IMR-90 (cell line): Measurements from ENCODE around the gene TMEM25. TPM values are rescaled to one million over a fixed set of nuclear protein-coding genes. Genes with fewer than 3 reads are reported as not detected.
A peak's percentile ranks its signal among the peaks of the same experiment; 100 is the strongest.

Source experiments
- ATAC-seq: fragments of 200-7000 bp; cut with Tn5 transposase; 2 replicates; pipeline ENCODE4 v1.9.1; 2020; ENCODE audit warnings: low read depth, mild to moderate bottlenecking, moderate library complexity
- BruUV-seq: library from RNA; stranded (reverse); fragments of 400-500 nt; replicated peaks from 2 replicates; lab custom pipeline; 2021; lab: Mats Ljungman, UMichigan
- CTCF ChIA-PET: fragments of 300-600 bp; formaldehyde crosslinking; extraction: SDS; loops from one replicate; lab custom pipeline; 2021; ENCODE audit warnings: antibody characterized with exemption; lab: Yijun Ruan, JAX
- POLR2A ChIA-PET: fragments of 300-600 bp; sonication (Branson Sonifier 250); formaldehyde crosslinking; loops from one replicate; lab custom pipeline; 2022; ENCODE audit warnings: antibody characterized with exemption; ENCODE audit not compliant: unreplicated experiment; lab: Charles Lee
- DNase-seq: peaks from one replicate; pipeline ENCODE4 v3.0.0; 2013
- H2AFZ ChIP-seq: replicated peaks from 2 replicates; pipeline ENCODE3; 2013; ENCODE audit warnings: low read length, mild to moderate bottlenecking; ENCODE audit not compliant: poor library complexity
- H2AK5ac ChIP-seq: 2 replicates; pipeline ENCODE4 v1.6.1; 2013; ENCODE audit warnings: low read depth, low read length, inconsistent platforms
- H2AK9ac ChIP-seq: replicated peaks from 2 replicates; pipeline ENCODE3; 2013; ENCODE audit warnings: mild to moderate bottlenecking, low read depth, low read length, moderate library complexity; ENCODE audit not compliant: poor library complexity
- H2BK120ac ChIP-seq: 2 replicates; pipeline ENCODE4 v1.6.1; 2013; ENCODE audit warnings: low read depth, low read length, inconsistent platforms
- H2BK15ac ChIP-seq: 3 replicates; pipeline ENCODE4 v1.6.1; 2013; ENCODE audit warnings: low read depth, low read length, inconsistent platforms
- H2BK20ac ChIP-seq: 2 replicates; pipeline ENCODE4 v1.6.1; 2013; ENCODE audit warnings: low read depth, mild to moderate bottlenecking, inconsistent platforms, low read length, moderate library complexity
- H2BK5ac ChIP-seq: 2 replicates; pipeline ENCODE4 v1.6.1; 2013; ENCODE audit warnings: mild to moderate bottlenecking, low read depth, low read length, inconsistent platforms; ENCODE audit not compliant: poor library complexity, severe bottlenecking
- H3K14ac ChIP-seq: replicated peaks from 2 replicates; pipeline ENCODE4 v1.6.1; 2013; ENCODE audit warnings: low read depth, low read length, inconsistent platforms
- H3K18ac ChIP-seq: 2 replicates; pipeline ENCODE4 v1.6.1; 2013; ENCODE audit warnings: low read depth, low read length, control low read depth
- H3K23ac ChIP-seq: 2 replicates; pipeline ENCODE4 v1.6.1; 2013; ENCODE audit warnings: low read depth, low read length, inconsistent platforms
- H3K27ac ChIP-seq: 2 replicates; pipeline ENCODE4 v1.5.1; 2013; ENCODE audit warnings: mild to moderate bottlenecking, control low read depth, low read length; ENCODE audit not compliant: insufficient read depth
- H3K27me3 ChIP-seq: 2 replicates; pipeline ENCODE4 v1.6.1; 2013; ENCODE audit warnings: low read length; ENCODE audit not compliant: control insufficient read depth, insufficient read depth
- H3K36me3 ChIP-seq: 2 replicates; pipeline ENCODE4 v1.6.1; 2013; ENCODE audit warnings: low read length, mixed read lengths; ENCODE audit not compliant: control insufficient read depth, insufficient read depth
- H3K4ac ChIP-seq: 2 replicates; pipeline ENCODE4 v1.6.1; 2013; ENCODE audit warnings: low read depth, low read length, inconsistent platforms
- H3K4me1 ChIP-seq: 2 replicates; pipeline ENCODE4 v1.6.1; 2013; ENCODE audit warnings: low read length, mixed read lengths; ENCODE audit not compliant: control insufficient read depth, insufficient read depth
- H3K4me2 ChIP-seq: 2 replicates; pipeline ENCODE4 v1.6.1; 2013; ENCODE audit warnings: low read depth, mild to moderate bottlenecking, control low read depth, low read length, moderate library complexity
- H3K4me3 ChIP-seq: 2 replicates; pipeline ENCODE4 v1.5.1; 2013; ENCODE audit warnings: low read depth, mild to moderate bottlenecking, control low read depth, low read length, moderate library complexity; ENCODE audit not compliant: insufficient read depth
- H3K56ac ChIP-seq: 2 replicates; pipeline ENCODE4 v1.6.1; 2013; ENCODE audit warnings: low read length, inconsistent platforms; ENCODE audit not compliant: insufficient read depth; ENCODE audit errors: extremely low read depth
- H3K79me1 ChIP-seq, 2 experiments: 2 replicates each; pipeline ENCODE4 v1.6.1; 2013; ENCODE audit warnings: low read length in 2 of 2, inconsistent platforms in 1 of 2, low read depth in 1 of 2
- H3K9ac ChIP-seq: 2 replicates; pipeline ENCODE4 v1.6.1; 2013; ENCODE audit warnings: low read depth, low read length, control low read depth
- H3K9me1 ChIP-seq: 2 replicates; pipeline ENCODE4 v1.6.1; 2013; ENCODE audit warnings: low read length, inconsistent platforms; ENCODE audit not compliant: insufficient read depth
- H3K9me3 ChIP-seq: 2 replicates; pipeline ENCODE4 v1.6.1; 2013; ENCODE audit warnings: low read length; ENCODE audit not compliant: control insufficient read depth, insufficient read depth
- H4K20me1 ChIP-seq: 2 replicates; pipeline ENCODE4 v1.6.1; 2013; ENCODE audit warnings: low read length, inconsistent platforms; ENCODE audit not compliant: insufficient read depth
- H4K5ac ChIP-seq: 2 replicates; pipeline ENCODE4 v1.6.1; 2013; ENCODE audit warnings: mild to moderate bottlenecking, low read depth, low read length, control low read depth
- H4K8ac ChIP-seq, 2 experiments: 2 replicates each; pipeline ENCODE4 v1.6.1; 2013; ENCODE audit warnings: low read depth in 2 of 2, low read length in 2 of 2, control low read depth in 1 of 2, inconsistent platforms in 1 of 2
- H4K91ac ChIP-seq: 2 replicates; pipeline ENCODE4 v1.6.1; 2013; ENCODE audit warnings: low read depth, low read length, inconsistent platforms; ENCODE audit not compliant: insufficient read depth
- BHLHE40 ChIP-seq: fragments of 150-350 bp; IDR thresholded peaks from 2 replicates; pipeline ENCODE4 v1.6.1; 2016; ENCODE audit warnings: mild to moderate bottlenecking, low read depth, low read length
- CEBPB ChIP-seq: IDR thresholded peaks from 2 replicates; pipeline ENCODE4 v1.6.1; 2012; ENCODE audit warnings: low read depth, low read length, improper control_type of control experiment
- CHD1 ChIP-seq: IDR thresholded peaks from 2 replicates; pipeline ENCODE4 v1.6.1; 2012; ENCODE audit warnings: low read depth, low read length, improper control_type of control experiment
- FOS ChIP-seq: fragments of 150-350 bp; IDR thresholded peaks from 2 replicates; pipeline ENCODE4 v1.6.1; 2016; ENCODE audit warnings: low read depth, low read length
- MAFK ChIP-seq: IDR thresholded peaks from 2 replicates; pipeline ENCODE4 v1.6.1; 2012; ENCODE audit warnings: low read depth, low read length, improper control_type of control experiment
- MAZ ChIP-seq: IDR thresholded peaks from 2 replicates; pipeline ENCODE4 v1.6.1; 2012; ENCODE audit warnings: low read depth, mild to moderate bottlenecking, low read length, improper control_type of control experiment, moderate library complexity, borderline replicate concordance
- MXI1 ChIP-seq: IDR thresholded peaks from 2 replicates; pipeline ENCODE4 v1.6.1; 2012; ENCODE audit warnings: low read depth, mild to moderate bottlenecking, low read length, moderate library complexity, borderline replicate concordance
- NFE2L2 ChIP-seq: fragments of 150-350 bp; IDR thresholded peaks from 2 replicates; pipeline ENCODE4 v1.6.1; 2016; ENCODE audit warnings: low read depth, mild to moderate bottlenecking, low read length
- POLR2A ChIP-seq: IDR thresholded peaks from 2 replicates; pipeline ENCODE4 v1.6.1; 2012; ENCODE audit warnings: mild to moderate bottlenecking, low read depth, low read length
- RAD21 ChIP-seq: IDR thresholded peaks from 2 replicates; pipeline ENCODE4 v1.6.1; 2012; ENCODE audit warnings: low read length, improper control_type of control experiment
- RCOR1 ChIP-seq: IDR thresholded peaks from 2 replicates; pipeline ENCODE4 v1.6.1; 2012; ENCODE audit warnings: mild to moderate bottlenecking, low read length, improper control_type of control experiment; ENCODE audit not compliant: insufficient replicate concordance
- RFX5 ChIP-seq: IDR thresholded peaks from 2 replicates; pipeline ENCODE4 v1.8.0; 2012; ENCODE audit warnings: low read depth, mild to moderate bottlenecking, low read length, moderate library complexity
- SMC3 ChIP-seq: fragments of 150-350 bp; IDR thresholded peaks from 2 replicates; pipeline ENCODE4 v1.6.1; 2016; ENCODE audit warnings: low read depth, mild to moderate bottlenecking, antibody characterized with exemption, low read length, moderate library complexity
- WGBS, 2 experiments: methylation state at CpG; one replicate each; pipeline versions ENCODE4 v1.1.5 to v1.1.7; 2013; ENCODE audit warnings: missing lambda C conversion rate in 2 of 2; ENCODE audit not compliant: insufficient read length in 1 of 2; ENCODE audit errors: extremely low coverage in 2 of 2; 5-methylcytosine and 5-hydroxymethylcytosine counted together
- dilution Hi-C: fragments of 300-500 bp; cut with HindIII; formaldehyde crosslinking; loops from one replicate; pipeline ENCODE4 v1.14.3; 2018; ENCODE audit warnings: low sequenced_read_pairs; ENCODE audit not compliant: unreplicated experiment
- in situ Hi-C: fragments of 300-500 bp; cut with MboI; formaldehyde crosslinking; loops from 3 replicates; pipeline ENCODE4 v1.14.3; 2019; ENCODE audit warnings: low sequenced_read_pairs, inconsistent platforms, mixed read lengths
- intact Hi-C: fragments of 100-400 bp; cut with micrococcal nuclease; formaldehyde crosslinking; loops from 2 replicates; pipeline ENCODE4 v1.10.0; 2022
- polyA plus RNA-seq, 3 experiments: library from polyadenylated mRNA; depleted of rRNA; stranded (reverse); fragments of >200 nt; gene quantifications; 2 replicates each; pipeline ENCODE4 v1.2.3, GENCODE V29; 2012; ENCODE audit warnings: low replicate concordance in 1 of 3
- total RNA-seq: library from RNA; depleted of rRNA; stranded (reverse); fragments of >200 nt; gene quantifications from 2 replicates; pipeline ENCODE4 v1.2.3, GENCODE V29; 2012
- TF ChIP-seq, protein P1 (sequence below): fragments of 150-350 bp; IDR thresholded peaks from 2 replicates; pipeline ENCODE4 v1.6.1; 2016; ENCODE audit warnings: low read depth, mild to moderate bottlenecking, low read length, moderate library complexity, borderline replicate concordance
- TF ChIP-seq, protein P2 (sequence below): conservative IDR thresholded peaks from 2 replicates; pipeline ENCODE4 v1.5.1; 2012; ENCODE audit warnings: mild to moderate bottlenecking, low read depth, low read length, improper control_type of control experiment
- TF ChIP-seq, protein P3 (sequence below): fragments of 150-350 bp; IDR thresholded peaks from 2 replicates; pipeline ENCODE4 v1.6.1; 2017; ENCODE audit warnings: mild to moderate bottlenecking, antibody characterized with exemption, low read length, low read depth

The TMEM25 gene
- total and polyA plus RNA-seq, 2 of the 4 experiments (the other 2 are of a cell fraction) = 14.0 to 37.1 TPM

DNA sequence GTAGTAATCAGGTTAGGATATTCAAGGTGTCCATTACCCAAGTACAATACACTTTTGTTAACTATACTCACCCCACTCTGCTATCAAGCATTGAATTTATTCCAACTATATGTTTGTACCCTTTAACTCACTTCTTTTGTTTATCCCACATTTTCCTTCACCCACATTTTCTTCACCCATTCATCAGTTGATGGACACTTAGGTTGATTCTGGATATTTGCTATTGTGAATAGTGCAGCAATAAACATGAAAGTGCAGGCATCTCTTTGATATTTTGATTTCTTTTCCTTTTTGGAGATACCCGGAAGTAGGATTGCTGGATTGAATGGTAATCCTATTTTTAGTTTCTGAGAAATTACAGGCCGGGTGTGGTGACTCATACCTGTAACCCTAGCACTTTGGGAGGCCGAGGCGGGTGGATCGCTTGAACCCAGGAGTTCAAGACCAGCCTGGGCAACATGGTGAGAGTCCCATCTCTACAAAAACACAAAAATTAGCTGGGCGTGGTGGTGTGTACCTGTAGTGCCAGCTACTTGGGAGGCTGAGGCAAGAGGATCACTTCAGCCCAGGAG is 6.5 kb downstream of the TMEM25 start:
- Histone ChIP-seq H3K27me3 (no peaks in the 10 kb centered on the region), H3K4ac (peak overlapping the region; percentile 43), H3K18ac (no peak overlapping the region), H4K20me1 (no peaks in the 10 kb centered on the region), H4K5ac (no peak overlapping the region), H3K4me2 (no peak overlapping the region), H3K79me1 (no peaks in the 10 kb centered on the region), H2AK9ac (no peak overlapping the region), H3K9ac (no peak overlapping the region), H2AK5ac (peak overlapping the region; percentile 39; the same call in 1 of the 2 replicates), H4K91ac (no peak overlapping the region), H4K8ac (0 out of 4 replicates have a peak overlapping the region, but pooled peaks of 1 of the 2 experiments have one; percentile 4), H2BK20ac (0 out of 2 replicates have a peak overlapping the region, but pooled peaks have one; percentile 14), H3K36me3 (peaks cover 3% of the 10 kb centered on the region; the same call in 1 of the 2 replicates), H2BK120ac (peak overlapping the region; percentile 52), H3K14ac (no peak overlapping the region), H3K4me1 (peaks cover 2% of the 10 kb centered on the region; the same call in 1 of the 2 replicates), H3K27ac (no peak overlapping the region), H2BK15ac (no peak overlapping the region), H2AFZ (no peak overlapping the region), H3K9me1 (peaks cover 8% of the 10 kb centered on the region), H3K23ac (no peak overlapping the region), H2BK5ac (peak overlapping the region; percentile 26), H3K9me3 (no peaks in the 10 kb centered on the region), H3K56ac (no peak overlapping the region), H3K4me3 (no peak overlapping the region)
- no TSS peak for BruUV-seq
- dilution Hi-C loops (no loop called here), intact Hi-C loops (no loop called here), in situ Hi-C loops (no loop called here)
- no CpG with 5 or more reads among the region's 6 CpGs for WGBS, 2 experiments
- TF ChIP-seq RCOR1 (no peak), BHLHE40 (no peak), FOS (no peak), POLR2A (no peak), RAD21 (no peak), NFE2L2 (no peak), CHD1 (no peak), SMC3 (no peak), CEBPB (no peak), MXI1 (no peak), MAFK (no peak), RFX5 (no peak), MAZ (no peak)
- TF ChIP-seq, protein P1, sequence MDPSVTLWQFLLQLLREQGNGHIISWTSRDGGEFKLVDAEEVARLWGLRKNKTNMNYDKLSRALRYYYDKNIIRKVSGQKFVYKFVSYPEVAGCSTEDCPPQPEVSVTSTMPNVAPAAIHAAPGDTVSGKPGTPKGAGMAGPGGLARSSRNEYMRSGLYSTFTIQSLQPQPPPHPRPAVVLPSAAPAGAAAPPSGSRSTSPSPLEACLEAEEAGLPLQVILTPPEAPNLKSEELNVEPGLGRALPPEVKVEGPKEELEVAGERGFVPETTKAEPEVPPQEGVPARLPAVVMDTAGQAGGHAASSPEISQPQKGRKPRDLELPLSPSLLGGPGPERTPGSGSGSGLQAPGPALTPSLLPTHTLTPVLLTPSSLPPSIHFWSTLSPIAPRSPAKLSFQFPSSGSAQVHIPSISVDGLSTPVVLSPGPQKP = no peak
- TF ChIP-seq, protein P2, sequence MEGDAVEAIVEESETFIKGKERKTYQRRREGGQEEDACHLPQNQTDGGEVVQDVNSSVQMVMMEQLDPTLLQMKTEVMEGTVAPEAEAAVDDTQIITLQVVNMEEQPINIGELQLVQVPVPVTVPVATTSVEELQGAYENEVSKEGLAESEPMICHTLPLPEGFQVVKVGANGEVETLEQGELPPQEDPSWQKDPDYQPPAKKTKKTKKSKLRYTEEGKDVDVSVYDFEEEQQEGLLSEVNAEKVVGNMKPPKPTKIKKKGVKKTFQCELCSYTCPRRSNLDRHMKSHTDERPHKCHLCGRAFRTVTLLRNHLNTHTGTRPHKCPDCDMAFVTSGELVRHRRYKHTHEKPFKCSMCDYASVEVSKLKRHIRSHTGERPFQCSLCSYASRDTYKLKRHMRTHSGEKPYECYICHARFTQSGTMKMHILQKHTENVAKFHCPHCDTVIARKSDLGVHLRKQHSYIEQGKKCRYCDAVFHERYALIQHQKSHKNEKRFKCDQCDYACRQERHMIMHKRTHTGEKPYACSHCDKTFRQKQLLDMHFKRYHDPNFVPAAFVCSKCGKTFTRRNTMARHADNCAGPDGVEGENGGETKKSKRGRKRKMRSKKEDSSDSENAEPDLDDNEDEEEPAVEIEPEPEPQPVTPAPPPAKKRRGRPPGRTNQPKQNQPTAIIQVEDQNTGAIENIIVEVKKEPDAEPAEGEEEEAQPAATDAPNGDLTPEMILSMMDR = no peak
- TF ChIP-seq, protein P3, sequence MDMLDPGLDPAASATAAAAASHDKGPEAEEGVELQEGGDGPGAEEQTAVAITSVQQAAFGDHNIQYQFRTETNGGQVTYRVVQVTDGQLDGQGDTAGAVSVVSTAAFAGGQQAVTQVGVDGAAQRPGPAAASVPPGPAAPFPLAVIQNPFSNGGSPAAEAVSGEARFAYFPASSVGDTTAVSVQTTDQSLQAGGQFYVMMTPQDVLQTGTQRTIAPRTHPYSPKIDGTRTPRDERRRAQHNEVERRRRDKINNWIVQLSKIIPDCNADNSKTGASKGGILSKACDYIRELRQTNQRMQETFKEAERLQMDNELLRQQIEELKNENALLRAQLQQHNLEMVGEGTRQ = no peak
- DNase-seq (no peak), ATAC-seq (no peak)
- POLR2A ChIA-PET = no interaction called here
- CTCF ChIA-PET = no interaction called here
